Breast epithelium (tissue), 4 donors: ENCODE data around the gene WFDC12. TPM values are rescaled to one million over a fixed set of nuclear protein-coding genes. Genes with fewer than 3 reads are reported as not detected.

ENCODE experiments used
- DNase-seq, 2 donors: peaks; one replicate each; pipeline ENCODE4 v3.0.0-alpha.2; 2019; ENCODE audit warnings: low spot score in 2 of 2
- H3K27ac ChIP-seq, 2 donors: fragments of 200-600 bp; sonication (generic) in 1 of 2; one replicate each; pipeline ENCODE4 v1.5.1; 2016 to 2019; ENCODE audit warnings: mild to moderate bottlenecking in 1 of 2
- H3K27me3 ChIP-seq, 2 donors: fragments of 200-600 bp; sonication (generic) in 1 of 2; one replicate each; pipeline versions ENCODE4 v1.5.1 to v1.6.0; 2017 to 2019; ENCODE audit warnings: control low read depth in 1 of 2, mild to moderate bottlenecking in 1 of 2
- H3K36me3 ChIP-seq: fragments of 200-600 bp; one replicate; pipeline ENCODE4 v1.5.1; 2019
- H3K4me1 ChIP-seq, 2 donors: fragments of 200-600 bp; sonication (generic); one replicate each; pipeline ENCODE4 v1.5.1; 2016 to 2019; ENCODE audit warnings: control low read depth in 1 of 2
- H3K4me3 ChIP-seq, 3 donors: fragments of 200-600 bp; sonication (generic); 1 replicate in 2 of 3; 2 replicates in 1 of 3; pipeline ENCODE4 v1.5.1; 2016 to 2019; ENCODE audit warnings: mild to moderate bottlenecking in 3 of 3, moderate library complexity in 2 of 3
- H3K9me3 ChIP-seq, 2 donors: fragments of 200-600 bp; sonication (generic) in 1 of 2; one replicate each; pipeline ENCODE4 v1.5.1; 2016 to 2019; ENCODE audit warnings: control low read depth in 1 of 2
- POLR2A ChIP-seq: fragments of 450-650 bp; IDR thresholded peaks from one replicate; pipeline ENCODE4 v1.6.1; 2016; ENCODE audit warnings: antibody characterized with exemption, mild to moderate bottlenecking, moderate library complexity
- POLR2AphosphoS5 ChIP-seq, 3 donors: sonication (generic); formaldehyde crosslinking; IDR thresholded peaks; one replicate each; pipeline ENCODE4 v1.6.1; 2017; ENCODE audit warnings: antibody characterized with exemption in 3 of 3
- intact Hi-C: fragments of 100-400 bp; cut with DNase I; formaldehyde crosslinking; loops from one replicate; pipeline ENCODE4 v1.15.1; 2023; ENCODE audit warnings: low total_unique reads
- total RNA-seq, 3 donors: library from RNA; depleted of rRNA; stranded (reverse); fragments of >200 nt; gene quantifications; one replicate each; pipeline ENCODE4 v1.1.0, GENCODE V29; 2016
- TF ChIP-seq, protein P1 (sequence below), 3 donors: fragments of 450-650 bp; IDR thresholded peaks; one replicate each; pipeline ENCODE4 v1.5.1; 2016 to 2017; ENCODE audit warnings: antibody characterized with exemption in 3 of 3, mild to moderate bottlenecking in 3 of 3, moderate library complexity in 3 of 3

The WFDC12 gene
- total RNA-seq, 3 donors from 2014 or later = not detected

DNA sequence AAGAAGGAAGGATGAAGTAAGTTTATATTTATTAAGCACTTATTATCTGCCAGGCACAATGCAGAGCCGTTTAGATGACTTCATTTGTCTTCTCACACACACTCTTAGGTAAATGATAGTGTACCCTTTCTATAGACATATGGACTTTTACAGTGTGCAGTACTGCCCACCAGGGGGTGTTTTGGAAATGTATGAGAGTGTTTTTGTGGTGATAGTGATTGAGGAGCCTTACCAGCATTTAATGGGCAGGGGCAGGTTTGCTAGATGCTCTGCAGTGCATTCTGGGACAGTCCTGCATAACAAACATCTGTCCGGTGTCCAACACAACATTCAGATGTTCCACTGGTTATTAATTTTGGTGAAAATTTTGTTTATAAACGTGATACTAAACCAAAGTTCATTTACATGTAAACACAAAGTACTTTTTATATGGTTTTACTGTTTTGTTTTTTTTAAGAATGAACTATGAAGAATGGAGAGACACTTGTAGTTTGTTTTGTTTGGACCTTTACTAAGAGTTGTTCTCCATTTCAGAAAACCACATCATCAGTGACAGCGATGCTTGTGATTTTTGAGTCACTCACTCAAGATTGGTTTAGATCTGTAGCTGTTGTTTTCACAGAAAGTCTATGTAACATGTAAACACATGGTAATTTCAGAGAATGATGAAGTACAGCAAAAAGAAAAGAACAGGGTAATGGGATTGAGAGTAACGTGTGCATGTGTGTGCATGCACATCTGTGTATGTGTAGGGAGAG is 43.2 kb downstream of the WFDC12 start:
- Histone ChIP-seq H3K4me1 (no peaks in the 10 kb centered on the region), H3K9me3 (peaks cover 5 to 11% of the 10 kb centered on the region in 2 donors), H3K27me3 (no peaks in the 10 kb centered on the region), H3K4me3 (no peak overlapping the region), H3K36me3 (no peaks in the 10 kb centered on the region), H3K27ac (no peak overlapping the region)
- intact Hi-C loops = no loop called here
- DNase-seq = no peak
- TF ChIP-seq POLR2A = no peak
- TF ChIP-seq, protein P1, sequence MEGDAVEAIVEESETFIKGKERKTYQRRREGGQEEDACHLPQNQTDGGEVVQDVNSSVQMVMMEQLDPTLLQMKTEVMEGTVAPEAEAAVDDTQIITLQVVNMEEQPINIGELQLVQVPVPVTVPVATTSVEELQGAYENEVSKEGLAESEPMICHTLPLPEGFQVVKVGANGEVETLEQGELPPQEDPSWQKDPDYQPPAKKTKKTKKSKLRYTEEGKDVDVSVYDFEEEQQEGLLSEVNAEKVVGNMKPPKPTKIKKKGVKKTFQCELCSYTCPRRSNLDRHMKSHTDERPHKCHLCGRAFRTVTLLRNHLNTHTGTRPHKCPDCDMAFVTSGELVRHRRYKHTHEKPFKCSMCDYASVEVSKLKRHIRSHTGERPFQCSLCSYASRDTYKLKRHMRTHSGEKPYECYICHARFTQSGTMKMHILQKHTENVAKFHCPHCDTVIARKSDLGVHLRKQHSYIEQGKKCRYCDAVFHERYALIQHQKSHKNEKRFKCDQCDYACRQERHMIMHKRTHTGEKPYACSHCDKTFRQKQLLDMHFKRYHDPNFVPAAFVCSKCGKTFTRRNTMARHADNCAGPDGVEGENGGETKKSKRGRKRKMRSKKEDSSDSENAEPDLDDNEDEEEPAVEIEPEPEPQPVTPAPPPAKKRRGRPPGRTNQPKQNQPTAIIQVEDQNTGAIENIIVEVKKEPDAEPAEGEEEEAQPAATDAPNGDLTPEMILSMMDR (IDR thresholded peaks at IDR 0.05) = no peak
- no peak for TF ChIP-seq POLR2AphosphoS5 (IDR thresholded peaks at IDR 0.05)

DNA sequence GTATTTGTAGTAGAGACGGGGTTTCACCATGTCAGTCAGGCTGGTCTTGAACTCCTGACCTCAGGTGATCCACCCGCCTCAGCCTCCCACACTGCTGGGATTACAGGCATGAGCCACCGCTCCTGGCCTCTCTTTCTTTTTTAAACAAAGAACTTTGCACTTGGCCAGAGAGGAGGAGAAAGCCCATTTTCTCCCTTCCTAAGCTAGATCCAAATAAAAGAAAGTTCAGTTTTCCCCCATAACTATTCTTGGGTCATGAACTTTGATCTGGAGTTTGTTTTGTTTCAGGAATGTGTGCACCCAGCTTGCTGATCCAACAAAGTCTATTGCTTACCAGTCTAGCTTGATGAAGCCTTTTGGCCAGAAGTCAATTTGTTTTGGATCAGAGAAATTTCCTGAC is 46.7 kb downstream of the WFDC12 start:
- no peak overlapping the region for H3K27ac ChIP-seq
- TF ChIP-seq POLR2A = no peak
- TF ChIP-seq, protein P1 (IDR thresholded peaks at IDR 0.05) = no peak
- TF ChIP-seq POLR2AphosphoS5 (IDR thresholded peaks at IDR 0.05) = no peak
- intact Hi-C loops = no loop called here
- no peak for DNase-seq
- H3K9me3 ChIP-seq = peaks cover 5 to 7% of the 10 kb centered on the region in 2 donors
- no peaks in the 10 kb centered on the region for H3K27me3 ChIP-seq
- no peaks in the 10 kb centered on the region for H3K4me1 ChIP-seq
- H3K36me3 ChIP-seq = no peaks in the 10 kb centered on the region
- H3K4me3 ChIP-seq = no peak overlapping the region

Other genes starting within 250 kb of the WFDC12 start
- gene YWHAB, start 238.8 kb downstream of the WFDC12 start, total RNA-seq = 100 to 1,000 TPM; 125 to 155 (median 139) TPM
- gene PABPC1L, start 214.4 kb downstream of the WFDC12 start, total RNA-seq = 10 to 100 TPM in 2 of 3 donors, 1 to 10 TPM in 1; 6.9 to 55.3 (median 28.8) TPM
- 10 to 100 TPM; 14.6 to 21.0 (median 20.3) TPM for gene TOMM34, start 164.1 kb downstream of the WFDC12 start, total RNA-seq
- 10 to 100 TPM; 33.1 to 35.3 (median 34.7) TPM for gene STK4, start 158.0 kb downstream of the WFDC12 start, total RNA-seq
- gene KCNS1, start 23.3 kb downstream of the WFDC12 start, total RNA-seq = under 1 TPM in 1 of 3 donors, not detected in 2; 0.44 TPM
- gene WFDC5, start 9.3 kb downstream of the WFDC12 start, total RNA-seq = not detected
- gene PI3, start 50.4 kb upstream of the WFDC12 start, total RNA-seq = 1 to 10 TPM in 1 of 3 donors, under 1 TPM in 1, not detected in 1; 0.88 to 5.9 TPM
- 1 to 10 TPM in 1 of 3 donors, not detected in 2; 1.8 TPM for gene SEMG1, start 82.6 kb upstream of the WFDC12 start, total RNA-seq
- under 1 TPM in 1 of 3 donors, not detected in 2; 0.16 TPM for gene SEMG2, start 96.9 kb upstream of the WFDC12 start, total RNA-seq
- 100 to 1,000 TPM in 2 of 3 donors, 10 to 100 TPM in 1; 30.6 to 310 (median 248) TPM for gene SLPI, start 130.1 kb upstream of the WFDC12 start, total RNA-seq
- gene RBPJL, start 182.4 kb upstream of the WFDC12 start, total RNA-seq = not detected
- gene MATN4, start 183.8 kb upstream of the WFDC12 start, total RNA-seq = 1 to 10 TPM in 1 of 3 donors, under 1 TPM in 1, not detected in 1; 0.33 to 1.6 TPM
- 100 to 1,000 TPM in 2 of 3 donors, 10 to 100 TPM in 1; 29.4 to 337 (median 121) TPM for gene SDC4, start 224.0 kb upstream of the WFDC12 start, total RNA-seq
- 10 to 100 TPM; 30.8 to 56.3 (median 47.3) TPM for gene SYS1, start 238.7 kb upstream of the WFDC12 start, total RNA-seq